Inflammatory macrophage treated with lipopolysaccharide for 4 hours (primary cell): ENCODE measurements around the gene RABAC1.
"Not testable (repeated sequence)": the region's sequence is repeated elsewhere in the genome, so short reads cannot be mapped to it uniquely, and the experiment has no call there.

ENCODE experiments used
- DNase-seq: peaks from one replicate; pipeline ENCODE4 v3.0.0-alpha.2; 2020

The RABAC1 gene

DNA sequence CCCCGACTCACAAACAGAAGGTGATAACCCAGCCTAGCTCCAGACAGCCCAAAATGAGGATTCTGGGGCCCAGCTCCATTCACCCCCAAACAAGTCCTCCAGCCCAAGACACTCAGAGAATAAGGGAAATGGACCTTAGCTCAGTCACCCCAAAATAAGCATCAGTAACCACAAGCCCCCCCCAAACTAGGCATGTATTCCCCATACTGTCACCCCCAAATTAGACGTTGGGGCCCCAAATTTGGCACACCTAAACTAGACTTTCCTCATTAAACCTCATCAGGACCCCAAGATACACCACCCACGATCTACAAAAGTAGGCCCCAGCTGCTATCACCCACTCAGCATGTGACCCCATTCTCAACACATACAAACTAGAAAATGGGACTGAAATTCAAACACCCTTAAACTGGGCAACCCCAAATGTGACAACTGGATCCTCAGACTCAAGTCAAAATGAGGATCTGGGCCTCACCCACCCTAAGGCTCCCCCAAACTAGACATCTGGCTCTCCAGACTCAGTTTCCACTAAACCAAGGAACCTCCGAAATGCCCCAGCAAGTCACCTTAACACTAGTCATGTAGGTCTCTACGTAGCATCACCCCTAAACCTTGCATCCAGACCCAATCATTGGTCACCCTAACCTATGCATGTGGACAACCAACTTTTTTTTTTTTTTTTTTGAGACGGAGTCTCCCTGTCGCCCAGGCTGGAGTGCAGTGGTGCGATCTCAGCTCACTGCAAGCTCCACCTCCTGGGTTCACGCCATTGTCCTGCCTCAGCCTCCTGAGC is 17.5 kb downstream of the RABAC1 start:
- DNase-seq, result no peak

DNA sequence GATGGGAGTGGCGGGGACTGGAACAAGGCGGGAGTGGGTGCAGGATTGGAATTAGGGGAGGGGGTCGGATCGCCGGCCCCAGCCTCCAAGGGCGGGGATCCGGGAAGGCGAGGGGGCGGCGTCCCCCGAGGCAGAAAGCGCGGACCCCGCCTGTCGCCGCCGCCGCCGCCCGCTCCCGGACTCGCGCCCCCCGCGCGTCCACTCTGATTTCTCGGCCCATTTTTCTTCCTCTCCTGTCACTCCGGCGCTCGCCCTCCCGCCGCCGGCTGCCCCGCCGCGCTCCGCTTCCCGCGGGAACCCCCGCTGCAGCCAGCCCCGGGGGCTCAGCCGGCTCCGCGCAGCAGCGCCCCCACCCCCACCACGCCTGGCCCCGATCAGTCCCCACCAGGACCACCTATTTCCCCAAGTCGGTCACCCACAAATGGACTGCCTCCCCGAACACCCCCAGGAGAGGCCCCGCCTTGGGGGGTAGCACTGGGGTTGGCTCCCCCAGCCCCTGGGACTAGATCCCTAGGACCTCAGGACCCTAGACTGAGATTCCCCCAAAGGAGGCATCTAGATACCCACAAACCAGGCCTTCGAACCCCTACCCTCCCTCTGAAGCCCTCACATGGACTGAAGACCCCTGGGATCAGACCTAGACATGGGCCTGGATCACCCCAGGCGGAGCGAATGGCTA is 18.3 kb downstream of the RABAC1 start:
- no peak for DNase-seq

DNA sequence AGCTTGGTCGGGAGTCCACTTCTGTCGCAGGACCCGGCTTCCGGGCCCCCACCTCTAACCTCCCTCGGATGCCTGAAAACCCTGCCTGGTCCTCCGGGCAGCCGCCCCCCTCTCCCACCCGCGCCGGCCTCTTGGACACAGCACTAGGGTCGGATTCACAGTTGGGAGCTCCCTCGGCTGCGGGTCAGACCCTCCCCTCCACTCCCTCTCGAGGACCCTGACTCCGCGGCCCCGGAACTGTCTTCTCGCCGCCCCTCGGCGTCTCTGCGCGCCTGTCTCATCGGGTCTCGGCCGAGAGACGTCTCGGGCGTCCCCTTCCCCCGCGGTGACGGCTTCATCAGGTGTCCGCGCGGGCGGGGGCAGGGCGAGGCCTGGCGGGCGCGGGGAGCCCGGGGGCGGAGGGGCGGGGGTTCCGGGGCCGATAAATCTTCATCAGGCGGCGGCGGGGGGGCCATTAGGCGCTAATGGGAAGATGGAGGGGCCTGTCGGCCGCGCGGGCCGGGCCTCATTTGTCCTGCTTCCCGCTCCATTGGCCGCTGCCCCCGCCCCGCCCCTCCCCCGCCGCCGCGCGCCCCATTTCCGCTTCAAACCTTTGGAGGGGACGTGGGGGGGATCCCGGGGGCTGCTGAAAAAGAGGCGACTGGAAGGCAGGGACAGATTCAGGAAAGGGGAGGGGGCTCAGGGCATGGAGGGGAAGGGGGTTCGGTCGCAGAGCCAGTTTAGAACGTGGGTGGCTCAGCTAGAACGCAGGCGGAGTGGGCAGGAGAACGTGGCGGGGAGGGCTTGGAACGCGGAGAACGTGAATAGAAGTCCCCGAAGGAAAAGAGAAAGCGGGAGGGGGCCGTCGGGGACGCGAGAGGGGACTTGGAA is 19.0 kb downstream of the RABAC1 start:
- DNase-seq, result no peak

GRCh38 chr19:41939209-41939608 is 19.9 kb downstream of the RABAC1 start:
- not testable (repeated sequence) for DNase-seq

DNA sequence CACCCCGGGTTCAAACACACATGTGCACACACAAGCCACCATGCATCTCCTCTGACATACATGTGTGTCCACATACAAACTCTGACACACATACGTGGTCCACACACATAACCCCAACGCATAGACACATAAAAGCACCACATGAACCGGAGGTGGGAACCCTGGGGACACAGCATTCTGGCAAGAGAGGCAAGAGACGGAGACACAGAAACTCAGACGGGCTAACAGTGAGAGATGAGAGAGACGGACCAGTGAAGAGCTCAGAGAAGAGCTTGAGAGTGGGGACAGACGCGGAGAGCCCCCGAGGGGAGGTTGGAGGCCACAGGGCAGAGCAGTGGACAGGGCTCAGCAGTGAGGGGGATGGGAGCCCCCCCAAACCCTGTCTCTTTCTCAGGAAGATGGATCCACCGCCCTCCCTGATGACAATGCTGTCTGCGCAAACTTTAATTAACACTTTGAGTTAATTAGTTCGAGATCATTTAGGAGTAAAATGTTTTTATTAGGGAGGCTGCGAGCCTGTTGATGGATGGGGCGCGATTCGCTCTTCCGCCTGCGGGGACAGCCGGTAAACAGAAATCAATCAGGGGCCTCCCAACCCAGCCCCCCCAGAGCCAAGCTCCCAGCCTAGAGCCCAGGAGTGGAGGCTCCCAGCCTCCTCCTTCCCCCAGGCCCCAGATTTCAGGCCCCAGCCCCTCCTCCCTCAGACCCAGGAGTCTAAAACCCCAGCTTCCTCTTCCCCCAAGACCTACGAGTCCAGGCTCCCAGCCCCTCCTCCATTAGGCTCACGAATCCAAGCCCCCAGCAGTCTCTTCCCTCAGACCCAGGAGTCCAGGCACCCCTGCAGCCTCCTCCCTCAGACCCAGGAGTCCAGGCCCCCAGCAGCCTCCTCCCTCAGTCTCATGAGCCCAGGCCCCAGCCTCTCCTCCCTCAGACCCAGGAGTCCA is 21.3 kb downstream of the RABAC1 start:
- DNase-seq, result no peak

GRCh38 chr19:41936961-41937360 is 22.2 kb downstream of the RABAC1 start:
- no peak for DNase-seq

DNA sequence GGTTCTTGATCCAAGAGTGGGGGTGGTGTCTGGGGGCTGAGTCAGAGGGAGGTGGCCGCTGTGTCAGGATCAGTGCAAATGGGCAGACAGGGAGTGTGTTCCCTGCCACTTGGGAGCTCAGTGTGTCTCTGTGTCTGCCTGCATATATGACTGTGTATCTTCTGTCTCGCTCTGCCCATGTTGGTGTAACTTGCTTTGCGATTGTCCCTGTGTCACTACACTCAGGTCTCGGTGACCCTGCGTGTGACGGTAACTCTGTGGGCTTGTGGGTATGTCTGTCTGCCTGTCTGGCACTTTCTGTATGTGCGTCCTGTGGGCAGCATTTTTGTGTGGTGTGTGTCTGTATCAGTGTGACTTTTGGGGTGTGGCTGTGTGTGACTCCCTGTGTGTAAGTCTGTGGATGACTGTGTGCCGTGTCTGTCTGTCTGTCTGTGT is 22.7 kb downstream of the RABAC1 start:
- no peak for DNase-seq

GRCh38 chr19:41935760-41936415 is 23.2 kb downstream of the RABAC1 start:
- no peak for DNase-seq

DNA sequence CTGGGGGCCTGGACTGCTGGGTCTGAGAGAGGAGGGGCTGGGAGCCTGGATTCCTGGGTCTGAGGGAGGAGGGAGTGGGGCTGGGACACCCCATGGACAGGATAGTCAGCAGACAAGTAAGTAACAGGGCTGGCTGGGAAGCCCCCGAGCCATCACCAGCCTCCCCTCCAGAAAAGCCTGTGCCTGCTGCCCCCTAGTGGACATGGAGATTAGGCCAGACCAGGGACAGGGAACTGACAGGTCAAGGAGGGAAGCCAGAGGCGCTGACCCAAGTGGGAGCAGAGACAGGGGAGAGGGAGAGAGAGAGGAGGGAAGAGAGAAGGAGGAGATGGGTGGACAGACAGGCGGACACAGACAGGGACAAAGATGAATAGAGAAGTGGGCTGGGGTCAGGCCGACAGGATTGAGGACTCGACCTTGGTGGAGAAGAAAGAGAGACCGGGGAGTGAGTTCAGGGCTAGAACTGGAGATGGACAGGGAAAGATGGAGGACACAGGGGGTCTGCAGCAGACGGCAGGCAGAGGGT is 24.2 kb downstream of the RABAC1 start:
- peak; percentile 62 for DNase-seq

DNA sequence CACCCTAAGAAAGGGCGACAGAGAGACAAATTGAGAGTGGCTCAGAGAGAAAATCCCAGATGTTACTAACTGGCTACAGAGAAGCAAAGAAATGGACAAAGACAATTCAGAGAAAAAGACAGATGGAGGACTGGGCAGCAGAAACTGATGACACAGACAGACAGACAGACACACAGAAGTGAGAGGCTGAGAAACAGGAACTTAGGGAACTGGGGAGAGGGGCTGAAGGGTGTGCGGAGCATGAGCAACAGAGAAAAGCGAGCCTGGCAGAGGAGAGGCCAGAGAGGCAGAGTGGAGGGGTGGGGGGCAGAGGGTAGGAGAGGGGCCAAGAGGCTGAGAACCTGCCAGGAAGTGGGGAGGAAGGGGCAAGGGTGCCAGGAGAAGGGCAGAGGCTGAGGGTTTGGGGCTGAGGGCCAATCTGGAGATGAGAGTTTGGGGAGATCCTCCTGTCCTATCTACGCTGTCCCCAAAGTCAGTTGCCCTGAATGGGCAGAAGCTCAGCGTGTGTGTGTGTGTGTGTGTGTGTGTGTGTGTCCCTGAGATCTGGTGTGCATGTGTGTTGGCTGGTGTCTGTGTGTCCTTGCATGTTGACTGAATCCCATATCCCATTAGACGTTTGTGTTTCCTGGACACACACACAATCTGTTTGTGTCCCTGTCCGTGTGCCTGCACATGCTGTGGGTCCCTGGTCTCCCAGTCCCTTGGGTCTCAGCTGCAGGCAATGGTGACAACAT is 25.3 kb downstream of the RABAC1 start:
- no peak for DNase-seq

DNA sequence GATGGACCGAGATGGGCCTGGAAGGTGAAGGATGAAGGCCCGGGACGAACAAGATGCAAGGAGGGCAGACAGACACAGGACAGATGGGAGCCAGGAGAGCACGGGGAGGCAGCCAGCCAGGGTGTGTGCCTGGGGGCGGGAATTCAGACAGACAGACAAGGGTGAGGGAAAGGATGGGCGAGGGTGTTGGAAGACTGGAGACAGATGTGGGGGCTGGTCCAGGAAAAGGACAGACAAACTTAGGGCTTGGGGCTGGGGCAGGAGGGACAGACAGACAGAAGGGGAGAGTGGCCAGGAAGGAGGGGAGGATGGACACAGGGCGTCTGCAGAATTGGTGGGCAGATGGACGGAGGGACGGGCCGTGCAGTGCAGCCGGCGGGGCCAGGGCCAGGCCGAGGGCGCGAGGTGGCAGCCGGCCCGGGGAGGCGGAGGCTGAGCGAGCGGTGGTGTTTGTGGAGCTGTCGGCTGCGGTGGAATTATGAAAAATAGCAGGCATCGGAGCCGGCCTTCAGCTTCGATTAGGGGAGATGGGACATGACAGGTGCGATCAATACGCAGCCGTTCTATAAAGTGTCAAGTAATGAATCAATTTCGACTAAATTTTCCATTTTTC is 26.3 kb downstream of the RABAC1 start:
- no peak for DNase-seq

GRCh38 chr19:41932259-41932719 is 26.8 kb downstream of the RABAC1 start:
- no peak for DNase-seq

- DNase-seq, result no peak
Observed at GRCh38 chr19:41930926-41931592, 28.1 kb downstream of the RABAC1 start.

GRCh38 chr19:41930322-41930722 is 28.8 kb downstream of the RABAC1 start:
- no peak for DNase-seq

GRCh38 chr19:41929536-41930071 is 29.5 kb downstream of the RABAC1 start:
- no peak for DNase-seq

DNA sequence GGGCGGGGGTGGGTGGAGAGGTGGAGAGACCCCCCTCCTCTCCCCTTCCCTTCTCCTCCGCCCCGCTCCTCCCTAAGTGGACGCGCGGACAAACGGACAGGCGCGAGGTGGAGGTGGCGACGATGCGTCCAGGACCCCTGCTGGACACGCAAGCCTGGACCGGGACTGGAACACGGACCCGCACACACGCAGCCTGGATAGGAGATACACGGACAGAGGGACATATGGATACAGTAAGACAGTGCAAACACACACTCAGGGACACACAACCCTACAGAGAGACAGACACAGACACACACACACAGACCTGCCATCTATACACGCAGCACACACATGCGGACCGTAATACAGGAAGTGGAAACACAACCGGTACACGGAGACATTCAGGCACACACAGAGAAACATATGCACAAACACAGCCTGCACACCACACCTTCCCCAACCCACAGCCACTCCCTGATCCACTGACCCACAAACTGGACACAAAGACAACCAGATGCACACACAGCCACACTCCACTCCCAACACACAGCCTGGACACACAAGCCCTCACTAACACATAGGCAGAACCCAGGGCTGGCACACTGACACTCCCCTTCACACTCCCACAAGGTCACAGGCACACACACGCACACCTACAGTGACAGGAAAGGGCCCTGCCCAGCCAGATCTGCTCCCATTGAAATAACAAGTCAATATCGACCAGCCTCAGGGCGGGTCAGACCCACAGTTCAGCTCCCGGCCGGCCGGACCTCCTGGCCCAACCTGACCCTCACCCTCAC is 30.2 kb downstream of the RABAC1 start:
- DNase-seq, result no peak

- DNase-seq, result no peak
Observed at GRCh38 chr19:41928221-41928683, 30.9 kb downstream of the RABAC1 start, which contains the start of gene ERFL. Gene ERFL, minus strand, starts transcription at chr19:41928449. Its CDS starts 15,530 bp downstream, at chr19:41912919.
